Thymus (tissue), 11 donors: ENCODE measurements around the gene SF3A1. TPM values are rescaled to one million over a fixed set of nuclear protein-coding genes. Genes with fewer than 3 reads are reported as not detected.

ENCODE experiments used
- DNase-seq, 9 donors: peaks; one replicate each; pipeline ENCODE4 v3.0.0-alpha.2; 2013; ENCODE audit warnings: low spot score in 9 of 9, low read depth in 6 of 9, missing footprints in 1 of 9
- H3K27ac ChIP-seq, 2 donors: one replicate each; pipeline ENCODE4 v1.5.1; 2013; ENCODE audit warnings: control low read depth in 1 of 2, low read depth in 1 of 2, low read length in 1 of 2, mild to moderate bottlenecking in 1 of 2, moderate library complexity in 1 of 2
- H3K27me3 ChIP-seq, 2 donors: one replicate each; pipeline ENCODE4 v1.5.1; 2013; ENCODE audit warnings: low read length in 1 of 2; ENCODE audit not compliant: control insufficient read depth in 2 of 2, insufficient read depth in 1 of 2
- H3K36me3 ChIP-seq, 2 donors: one replicate each; pipeline ENCODE4 v1.5.1; 2013; ENCODE audit warnings: low read length in 1 of 2, mild to moderate bottlenecking in 1 of 2, moderate library complexity in 1 of 2; ENCODE audit not compliant: control insufficient read depth in 2 of 2, insufficient read depth in 2 of 2
- H3K4me1 ChIP-seq, 2 donors: one replicate each; pipeline ENCODE4 v1.5.1; 2013; ENCODE audit warnings: low read length in 2 of 2; ENCODE audit not compliant: control insufficient read depth in 2 of 2, insufficient read depth in 2 of 2
- H3K4me3 ChIP-seq, 2 donors: one replicate each; pipeline ENCODE4 v1.5.1; 2013; ENCODE audit warnings: low read length in 2 of 2, control low read depth in 1 of 2, mild to moderate bottlenecking in 1 of 2
- H3K9me3 ChIP-seq, 2 donors: one replicate each; pipeline ENCODE4 v1.5.1; 2013; ENCODE audit warnings: low read length in 1 of 2, mild to moderate bottlenecking in 1 of 2; ENCODE audit not compliant: control insufficient read depth in 2 of 2, insufficient read depth in 1 of 2
- WGBS: extraction: QIAGEN DNeasy Blood & Tissue Kit; methylation state at CpG from one replicate; pipeline ENCODE4 v1.1.7; 2013; 5-methylcytosine and 5-hydroxymethylcytosine counted together
- polyA plus RNA-seq: library from polyadenylated mRNA; stranded (reverse); fragments of 200-250 nt; gene quantifications from one replicate; pipeline ENCODE4 v1.2.3, GENCODE V29; 2013
- total RNA-seq: library from RNA; stranded (reverse); fragments of 120-200 nt; gene quantifications from one replicate; pipeline ENCODE4 v1.2.4, GENCODE V29; 2013
- donor health status: healthy.

Gene SF3A1
- total and polyA plus RNA-seq, 2 donors = 25.7 to 26.9 TPM

- Histone ChIP-seq H3K27ac (no peak overlapping the region), H3K9me3 (peaks cover 0 to 7% of the 10 kb centered on the region in 2 donors), H3K27me3 (peaks cover 0 to 2% of the 10 kb centered on the region in 2 donors), H3K36me3 (peaks cover 0 to 3% of the 10 kb centered on the region in 2 donors), H3K4me3 (no peak overlapping the region), H3K4me1 (peaks cover 2 to 16% of the 10 kb centered on the region in 2 donors)
- 97% methylated on average over 13 of the region's 13 CpGs for WGBS
- DNase-seq = no peak
Observed at GRCh38 chr22:30375312-30375849, 18.7 kb upstream of the SF3A1 start.

GRCh38 chr22:30373331-30374325, 16.9 kb upstream of the SF3A1 start:
- Histone ChIP-seq H3K4me3 (no peak overlapping the region), H3K9me3 (peaks cover 0 to 7% of the 10 kb centered on the region in 2 donors)

GRCh38 chr22:30372915-30373314, 16.2 kb upstream of the SF3A1 start:
- no peak overlapping the region for H3K4me3 ChIP-seq
- no peak for DNase-seq
- H3K9me3 ChIP-seq = peaks cover 0 to 7% of the 10 kb centered on the region in 2 donors
- H3K4me1 ChIP-seq = peaks cover 0 to 4% of the 10 kb centered on the region in 2 donors
- peaks cover 0 to 1% of the 10 kb centered on the region in 2 donors for H3K27me3 ChIP-seq
- H3K36me3 ChIP-seq = no peaks in the 10 kb centered on the region
- WGBS = 87% methylated on average over 8 of the region's 8 CpGs
- H3K27ac ChIP-seq = no peak overlapping the region

More at GRCh38 chr22:30373331-30374325, 16.9 kb upstream of the SF3A1 start:
- peaks cover 0 to 4% of the 10 kb centered on the region in 2 donors for H3K4me1 ChIP-seq
- H3K27me3 ChIP-seq = peaks cover 0 to 2% of the 10 kb centered on the region in 2 donors
- 97% methylated on average over 33 of the region's 33 CpGs for WGBS
- H3K27ac ChIP-seq = no peak overlapping the region
- no peak for DNase-seq
- H3K36me3 ChIP-seq = no peaks in the 10 kb centered on the region

DNA sequence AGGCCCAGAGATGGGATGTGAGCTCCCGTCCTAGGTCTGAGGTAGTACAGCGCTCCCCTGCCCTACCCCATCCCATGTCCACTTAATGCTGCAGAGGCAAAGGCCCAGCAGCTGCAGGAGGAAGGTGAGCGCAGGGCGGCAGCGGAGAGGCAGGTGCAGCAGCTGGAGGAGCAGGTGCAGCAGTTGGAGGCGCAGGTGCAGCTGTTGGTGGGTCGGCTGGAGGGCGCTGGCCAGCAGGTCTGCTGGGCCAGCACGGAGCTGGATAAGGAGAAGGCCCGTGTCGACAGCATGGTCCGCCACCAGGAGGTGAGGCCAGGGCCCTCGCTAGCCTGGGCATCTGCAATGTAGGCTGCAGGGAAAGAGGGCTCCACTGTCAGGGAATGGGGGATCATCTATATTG, 15.3 kb upstream of the SF3A1 start:
- no peak for DNase-seq

DNA sequence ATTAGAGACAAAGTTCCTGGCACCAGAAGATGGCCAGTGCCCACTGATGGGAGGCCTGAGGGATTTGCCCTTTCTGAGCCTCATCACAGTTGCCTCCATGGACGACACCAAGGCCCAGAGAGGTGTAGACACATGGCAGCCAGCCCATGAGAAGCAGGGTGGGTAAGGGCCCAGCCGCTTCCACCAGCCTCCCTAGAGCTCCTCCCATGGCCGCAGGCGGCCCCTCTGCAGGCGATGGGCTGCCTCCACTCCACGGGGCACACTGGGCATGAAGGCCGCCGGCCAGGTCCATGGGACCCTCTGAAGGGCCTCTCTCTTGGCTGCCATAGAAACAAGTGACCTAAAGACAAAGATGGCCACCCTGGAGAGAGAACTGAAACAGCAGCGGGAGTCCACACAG, 14.6 kb upstream of the SF3A1 start:
- Histone ChIP-seq H3K27me3 (no peaks in the 10 kb centered on the region), H3K4me1 (peaks cover 0 to 4% of the 10 kb centered on the region in 2 donors), H3K27ac (no peak overlapping the region), H3K36me3 (peaks cover 0 to under 1% of the 10 kb centered on the region in 2 donors), H3K4me3 (no peak overlapping the region), H3K9me3 (peaks cover 0 to 7% of the 10 kb centered on the region in 2 donors)
- DNase-seq = no peak
- 97% methylated on average over 9 of the region's 9 CpGs for WGBS

More for the DNA sequence above, 15.3 kb upstream of the SF3A1 start:
- Histone ChIP-seq H3K27me3 (no peaks in the 10 kb centered on the region), H3K36me3 (no peaks in the 10 kb centered on the region), H3K4me3 (no peak overlapping the region), H3K9me3 (peaks cover 0 to 7% of the 10 kb centered on the region in 2 donors), H3K4me1 (peaks cover 0 to 4% of the 10 kb centered on the region in 2 donors), H3K27ac (no peak overlapping the region)
- WGBS = 98% methylated on average over 13 of the region's 13 CpGs

DNA sequence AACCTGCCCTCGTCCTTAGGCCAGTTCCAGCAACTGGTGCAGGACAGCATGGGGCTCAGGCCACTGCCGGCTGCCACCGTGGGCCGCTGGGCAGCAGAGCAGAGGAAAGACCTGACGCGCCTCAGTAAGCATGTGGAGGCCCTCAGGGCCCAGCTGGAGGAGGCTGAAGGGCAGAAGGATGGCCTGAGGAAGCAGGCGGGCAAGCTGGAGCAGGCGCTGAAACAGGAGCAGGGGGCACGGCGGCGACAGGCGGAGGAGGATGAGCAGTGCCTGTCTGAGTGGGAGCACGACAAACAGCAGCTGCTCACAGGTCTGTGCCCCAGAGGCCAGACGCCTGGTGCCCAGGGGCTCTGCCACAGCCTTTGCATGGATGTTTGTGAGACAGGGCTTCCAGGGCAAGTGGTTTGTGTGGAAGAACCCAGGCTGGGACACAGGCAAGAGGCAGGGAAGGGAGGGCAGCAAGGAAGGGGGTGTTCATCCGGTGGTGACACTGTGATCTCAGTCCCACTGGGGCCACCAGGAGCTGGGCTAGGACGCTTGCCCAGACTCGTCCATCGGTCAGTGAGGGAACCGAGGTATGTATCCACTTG, 14.0 kb upstream of the SF3A1 start:
- no peaks in the 10 kb centered on the region for H3K27me3 ChIP-seq
- H3K27ac ChIP-seq = peak overlapping the region in 1 of 2 donors; percentile 33
- DNase-seq = no peak
- H3K9me3 ChIP-seq = peaks cover 0 to 7% of the 10 kb centered on the region in 2 donors
- H3K4me3 ChIP-seq = no peak overlapping the region
- WGBS = 93% methylated on average over 19 of the region's 19 CpGs
- H3K36me3 ChIP-seq = peaks cover 0 to 4% of the 10 kb centered on the region in 2 donors
- H3K4me1 ChIP-seq = peaks cover 0 to 4% of the 10 kb centered on the region in 2 donors

DNA sequence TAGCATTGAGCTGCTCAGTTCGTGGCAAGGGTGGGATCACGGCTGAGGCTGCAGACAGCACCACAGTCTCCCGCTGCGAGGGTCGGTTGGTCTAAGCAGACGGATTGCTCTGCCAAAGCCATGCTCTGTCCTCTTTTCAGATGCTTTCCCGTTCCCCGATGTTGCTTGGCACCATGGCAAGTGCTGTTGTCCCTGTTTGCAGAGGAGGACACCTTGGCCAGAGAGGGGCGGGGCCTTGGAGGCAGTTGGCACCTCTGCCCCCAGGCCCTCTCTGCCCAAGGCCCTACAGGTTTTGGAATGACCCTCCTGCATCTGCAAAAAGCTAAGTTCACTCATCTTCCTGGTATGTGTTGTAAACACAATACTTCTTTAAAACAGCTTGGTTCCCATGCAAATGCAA, 11.7 kb upstream of the SF3A1 start:
- H3K27ac ChIP-seq = no peak overlapping the region
- peaks cover 0 to 7% of the 10 kb centered on the region in 2 donors for H3K9me3 ChIP-seq
- H3K36me3 ChIP-seq = peaks cover 0 to 4% of the 10 kb centered on the region in 2 donors
- peaks cover 0 to 4% of the 10 kb centered on the region in 2 donors for H3K4me1 ChIP-seq
- WGBS = 99% methylated on average over 9 of the region's 9 CpGs
- no peak overlapping the region for H3K4me3 ChIP-seq
- no peaks in the 10 kb centered on the region for H3K27me3 ChIP-seq
- DNase-seq = no peak

DNA sequence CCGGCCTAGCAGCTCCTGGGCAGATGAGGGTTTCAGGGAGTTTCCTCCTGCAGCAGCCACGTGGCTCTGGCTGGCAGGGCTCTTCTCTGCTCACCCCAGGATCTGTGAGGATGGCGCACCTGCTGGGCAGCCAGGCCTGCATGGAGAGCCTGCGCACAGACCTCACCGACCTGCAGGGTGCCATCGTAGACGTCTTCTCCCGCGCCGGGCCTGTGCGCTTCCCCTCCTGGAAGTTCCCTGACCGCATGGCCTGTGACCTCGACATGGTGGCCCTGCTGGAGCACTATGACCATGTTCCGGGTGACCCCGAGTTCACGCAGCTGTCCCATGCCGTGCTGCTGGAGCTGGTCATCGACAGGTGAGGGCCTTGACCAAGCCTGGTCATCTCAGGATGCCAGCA, 9.2 kb upstream of the SF3A1 start:
- no peak overlapping the region for H3K4me3 ChIP-seq
- H3K4me1 ChIP-seq = peaks cover 0 to 21% of the 10 kb centered on the region in 2 donors
- 97% methylated on average over 18 of the region's 18 CpGs for WGBS
- no peaks in the 10 kb centered on the region for H3K27me3 ChIP-seq
- H3K9me3 ChIP-seq = no peaks in the 10 kb centered on the region
- H3K36me3 ChIP-seq = peaks cover 0 to 4% of the 10 kb centered on the region in 2 donors
- DNase-seq = no peak
- no peak overlapping the region for H3K27ac ChIP-seq
